Suppressor macrophage treated with lipopolysaccharide for 4 hours (primary cell): Measurements from ENCODE around the gene ARHGAP31.
"Not testable (repeated sequence)": the region's sequence is repeated elsewhere in the genome, so short reads cannot be mapped to it uniquely, and the experiment has no call there.

Source experiments
- DNase-seq: peaks from one replicate; pipeline ENCODE4 v3.0.0-alpha.2; 2020

ARHGAP31 gene

GRCh38 chr3:119293871-119294695, at the start of gene ARHGAP31:
Gene ARHGAP31 (plus strand): TSS chr3:119294383. CDS start chr3:119294905, 522 bp downstream.
- peak; percentile 88 for DNase-seq

GRCh38 chr3:119245778-119246177, 48.4 kb upstream of the ARHGAP31 start:
- DNase-seq: no peak

GRCh38 chr3:119255214-119255613, 39.0 kb upstream of the ARHGAP31 start:
- no peak for DNase-seq

- no peak for DNase-seq
Measured at GRCh38 chr3:119257111-119257510, 37.1 kb upstream of the ARHGAP31 start.

- peak; percentile 12 for DNase-seq
Measured at GRCh38 chr3:119257654-119258410, 36.4 kb upstream of the ARHGAP31 start.

- DNase-seq: peak; percentile 72
Measured at GRCh38 chr3:119258915-119259314, 35.3 kb upstream of the ARHGAP31 start.

GRCh38 chr3:119259821-119260220, 34.4 kb upstream of the ARHGAP31 start:
- no peak for DNase-seq

- DNase-seq: no peak
Measured at GRCh38 chr3:119261055-119261454, 33.1 kb upstream of the ARHGAP31 start.

GRCh38 chr3:119270212-119270611, 24.0 kb upstream of the ARHGAP31 start:
- not testable (repeated sequence) for DNase-seq

- DNase-seq: no peak
Measured at GRCh38 chr3:119276680-119277079, 17.5 kb upstream of the ARHGAP31 start.

GRCh38 chr3:119279101-119279554, 15.1 kb upstream of the ARHGAP31 start:
- DNase-seq: no peak

- DNase-seq: no peak
Measured at GRCh38 chr3:119279584-119280243, 14.5 kb upstream of the ARHGAP31 start.

GRCh38 chr3:119288669-119289403, 5.3 kb upstream of the ARHGAP31 start:
- DNase-seq: no peak

- DNase-seq: peak; percentile 66
Measured at GRCh38 chr3:119289404-119289770, 4.8 kb upstream of the ARHGAP31 start.

GRCh38 chr3:119290613-119291012, 3.6 kb upstream of the ARHGAP31 start:
- no peak for DNase-seq

GRCh38 chr3:119291062-119291700, 3.0 kb upstream of the ARHGAP31 start:
- DNase-seq: no peak

GRCh38 chr3:119292666-119293065, 1.5 kb upstream of the ARHGAP31 start:
- no peak for DNase-seq

GRCh38 chr3:119293105-119293870, 895 bp upstream of the ARHGAP31 start:
- no peak for DNase-seq

GRCh38 chr3:119294696-119295671, 801 bp downstream of the ARHGAP31 start:
- peak; percentile 45 for DNase-seq
